ENCODE results near the gene SSR3.

DNA sequence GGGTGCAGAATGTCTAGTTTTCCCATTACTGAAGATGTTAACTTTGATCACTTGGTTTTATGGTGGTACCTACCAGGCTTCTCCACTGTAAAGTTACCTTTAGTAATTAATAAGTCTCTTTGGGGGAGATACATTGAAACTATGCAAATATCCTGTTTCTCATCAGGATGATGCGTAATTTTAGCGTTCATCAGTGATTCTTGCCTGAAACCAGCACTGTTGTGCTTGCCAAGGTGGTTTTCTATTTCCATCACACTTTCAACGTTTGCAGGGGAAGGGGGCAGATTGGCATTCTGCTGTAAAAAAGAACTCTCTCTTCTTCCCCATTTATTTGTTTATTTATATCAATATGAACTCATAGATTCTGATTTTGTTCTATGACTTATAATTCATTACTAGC, 61.0 kb downstream of the SSR3 start:
- TF ChIP-seq, protein P1, sequence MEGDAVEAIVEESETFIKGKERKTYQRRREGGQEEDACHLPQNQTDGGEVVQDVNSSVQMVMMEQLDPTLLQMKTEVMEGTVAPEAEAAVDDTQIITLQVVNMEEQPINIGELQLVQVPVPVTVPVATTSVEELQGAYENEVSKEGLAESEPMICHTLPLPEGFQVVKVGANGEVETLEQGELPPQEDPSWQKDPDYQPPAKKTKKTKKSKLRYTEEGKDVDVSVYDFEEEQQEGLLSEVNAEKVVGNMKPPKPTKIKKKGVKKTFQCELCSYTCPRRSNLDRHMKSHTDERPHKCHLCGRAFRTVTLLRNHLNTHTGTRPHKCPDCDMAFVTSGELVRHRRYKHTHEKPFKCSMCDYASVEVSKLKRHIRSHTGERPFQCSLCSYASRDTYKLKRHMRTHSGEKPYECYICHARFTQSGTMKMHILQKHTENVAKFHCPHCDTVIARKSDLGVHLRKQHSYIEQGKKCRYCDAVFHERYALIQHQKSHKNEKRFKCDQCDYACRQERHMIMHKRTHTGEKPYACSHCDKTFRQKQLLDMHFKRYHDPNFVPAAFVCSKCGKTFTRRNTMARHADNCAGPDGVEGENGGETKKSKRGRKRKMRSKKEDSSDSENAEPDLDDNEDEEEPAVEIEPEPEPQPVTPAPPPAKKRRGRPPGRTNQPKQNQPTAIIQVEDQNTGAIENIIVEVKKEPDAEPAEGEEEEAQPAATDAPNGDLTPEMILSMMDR (conservative IDR thresholded peaks at IDR 0.05; ENCODE audit: low read length) = no peak
- TF ChIP-seq EZH2phosphoT487 (IDR thresholded peaks at IDR 0.05; ENCODE audit: borderline replicate concordance, low read depth, low read length) = no peak

Data from OCI-LY7 (cell line).